GM19043 (cell line): ENCODE data around the gene MAGI1.

ENCODE experiments used
- ATAC-seq: cut with Tn5 transposase; IDR thresholded peaks from one replicate; pipeline ENCODE4 v1.9.1; 2021; ENCODE audit warnings: low read depth; ENCODE audit not compliant: unreplicated experiment

MAGI1 gene

GRCh38 chr3:65854606-65855304 lies 184.0 kb downstream of the MAGI1 start:
- no peak for ATAC-seq

DNA sequence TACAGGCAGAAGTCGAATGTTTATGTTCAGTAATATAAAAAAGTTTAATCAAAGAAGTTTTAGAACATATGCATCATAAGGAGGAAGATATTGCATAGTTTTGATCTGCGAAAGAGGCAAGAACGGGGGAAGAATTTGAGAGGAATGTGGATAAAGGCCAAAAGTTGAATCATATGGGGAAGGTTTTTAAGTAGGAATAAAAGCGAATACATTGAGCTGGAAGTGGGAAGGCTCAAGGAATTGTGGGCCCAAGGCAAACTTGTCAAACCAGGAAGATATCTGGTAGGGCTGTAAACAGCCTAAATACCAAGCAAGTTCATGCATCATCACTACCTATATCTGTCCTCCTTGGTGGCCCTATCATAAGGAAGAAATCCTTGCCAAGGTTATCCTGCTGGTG lies 186.9 kb downstream of the MAGI1 start:
- no peak for ATAC-seq

DNA sequence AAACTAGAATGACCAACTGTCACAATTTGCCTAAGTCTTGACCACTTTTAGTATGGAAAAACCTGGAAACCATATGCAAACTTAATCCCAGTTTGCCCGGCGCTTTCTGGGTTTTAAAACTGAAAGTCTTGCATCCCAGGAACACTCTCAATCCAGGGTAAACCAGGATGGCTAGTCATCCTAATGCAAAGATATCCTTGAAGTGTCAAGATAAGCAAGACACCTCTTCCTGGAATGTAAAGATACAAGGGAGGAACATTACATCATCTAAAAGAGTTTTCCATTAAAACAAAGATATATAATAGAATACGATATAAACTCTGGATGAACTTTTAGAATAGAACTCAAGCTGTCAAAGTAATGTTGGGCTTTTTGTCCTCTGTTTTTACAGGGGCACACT lies 188.5 kb downstream of the MAGI1 start:
- no peak for ATAC-seq

DNA sequence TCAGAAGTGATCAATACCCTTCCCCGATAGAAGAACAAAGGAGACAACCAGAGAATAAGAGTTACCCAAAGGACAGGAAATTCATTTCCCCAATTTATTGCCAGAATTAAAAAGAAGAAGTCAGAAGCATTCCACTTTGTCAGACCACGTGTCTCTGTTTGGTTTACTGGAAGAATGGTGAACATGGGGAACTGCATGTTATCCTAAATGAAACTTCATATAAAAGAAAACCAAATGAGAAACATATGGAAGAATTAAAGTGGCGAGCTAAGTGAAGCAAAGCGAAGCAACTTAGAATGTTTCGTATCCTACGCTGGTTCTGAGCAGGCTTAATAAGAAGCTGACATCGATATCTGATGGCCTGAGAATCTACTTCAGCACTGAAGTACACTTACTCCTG lies 190.7 kb downstream of the MAGI1 start:
- no peak for ATAC-seq

DNA sequence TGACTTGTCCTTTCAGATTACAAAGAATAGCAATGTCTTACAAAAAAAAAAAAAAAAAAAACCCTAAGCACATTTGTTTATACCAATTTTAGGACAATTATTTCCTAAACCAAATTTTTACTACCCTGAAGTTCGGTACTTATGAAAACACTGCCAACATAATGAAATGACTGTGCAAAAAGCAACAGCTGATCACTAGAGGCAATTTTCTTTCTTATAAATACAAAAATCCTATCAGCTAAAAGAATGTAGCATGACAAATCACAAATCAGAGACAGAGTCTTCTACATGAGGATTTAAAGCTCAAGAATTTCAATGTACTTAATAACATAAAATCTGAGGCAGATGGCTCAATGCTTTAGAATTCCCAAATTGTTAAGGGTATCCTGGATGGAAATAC lies 191.8 kb downstream of the MAGI1 start:
- ATAC-seq: no peak

- no peak for ATAC-seq
These were observed 194.3 kb downstream of the MAGI1 start for GRCh38 chr3:65844370-65844769.

GRCh38 chr3:65843732-65844131 lies 195.0 kb downstream of the MAGI1 start:
- no peak for ATAC-seq

DNA sequence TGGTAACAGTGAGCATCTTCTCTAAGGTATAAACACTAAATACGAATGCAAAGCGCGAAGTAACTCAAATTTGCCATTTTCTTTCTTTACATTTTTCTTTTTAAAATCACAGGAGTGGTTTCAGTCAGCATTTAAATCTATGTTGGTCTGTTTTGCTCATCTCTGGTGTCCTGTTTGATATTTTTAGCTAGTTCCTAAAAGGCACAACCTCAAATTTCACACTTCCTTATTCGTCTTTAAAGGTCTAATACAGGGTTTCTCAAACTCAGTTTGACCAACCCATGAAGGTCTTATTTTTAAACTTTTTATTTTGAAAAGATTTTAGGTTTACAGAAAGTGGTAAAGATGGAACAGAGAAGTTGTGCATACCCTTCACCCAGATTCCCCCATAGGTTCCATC lies 201.1 kb downstream of the MAGI1 start:
- no peak for ATAC-seq

DNA sequence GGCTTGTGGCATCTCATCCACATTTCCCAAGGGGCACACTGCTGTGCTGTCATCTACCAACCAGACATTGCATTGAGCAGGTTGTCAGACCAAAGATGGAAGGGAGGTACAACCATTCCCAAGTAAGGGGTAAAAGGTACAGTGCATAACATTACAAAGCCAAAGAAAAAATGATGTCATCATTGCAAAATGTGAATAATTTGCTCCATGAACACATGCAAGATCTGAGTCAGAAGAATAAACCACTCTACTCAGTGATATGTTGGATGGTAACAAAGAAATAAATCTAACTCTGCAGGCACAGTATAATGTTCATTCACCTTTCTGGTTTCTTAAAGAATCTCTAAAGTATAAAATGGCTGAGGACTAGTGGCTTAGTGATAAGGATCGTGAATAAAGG lies 202.7 kb downstream of the MAGI1 start:
- no peak for ATAC-seq

DNA sequence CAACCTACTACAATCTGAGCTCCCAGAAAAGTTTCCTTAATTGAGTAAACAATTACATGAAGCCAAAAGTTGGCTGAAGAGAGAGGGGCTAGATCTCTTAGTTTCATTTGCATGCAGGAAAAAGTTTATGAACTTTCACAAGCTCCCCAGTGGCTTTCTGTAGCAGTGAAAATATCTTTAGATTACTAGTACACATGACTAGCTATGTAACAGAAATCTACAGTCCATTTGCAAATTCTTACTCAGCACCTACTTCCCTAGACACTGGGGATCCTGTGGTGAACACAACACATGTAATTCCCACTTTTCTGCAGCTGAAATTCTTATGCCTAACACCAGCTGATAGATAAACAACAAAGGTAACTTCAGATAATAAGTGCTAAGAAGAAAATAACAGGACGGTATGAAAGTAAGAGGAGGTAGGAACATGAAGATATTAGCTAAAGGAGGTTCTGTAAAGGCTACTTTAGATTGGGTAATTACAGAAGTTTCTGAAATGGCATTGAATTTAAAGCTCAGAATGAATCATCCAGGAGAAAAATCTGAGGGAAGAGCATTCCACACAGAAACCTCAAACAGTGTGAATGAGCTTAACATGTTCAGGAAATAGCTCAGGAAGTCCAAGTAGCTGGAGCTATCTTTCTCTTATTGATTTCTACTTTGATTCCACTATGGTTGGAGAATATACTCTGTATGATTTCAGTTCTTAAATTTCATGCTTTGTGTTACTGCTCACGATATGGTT lies 204.8 kb downstream of the MAGI1 start:
- no peak for ATAC-seq

DNA sequence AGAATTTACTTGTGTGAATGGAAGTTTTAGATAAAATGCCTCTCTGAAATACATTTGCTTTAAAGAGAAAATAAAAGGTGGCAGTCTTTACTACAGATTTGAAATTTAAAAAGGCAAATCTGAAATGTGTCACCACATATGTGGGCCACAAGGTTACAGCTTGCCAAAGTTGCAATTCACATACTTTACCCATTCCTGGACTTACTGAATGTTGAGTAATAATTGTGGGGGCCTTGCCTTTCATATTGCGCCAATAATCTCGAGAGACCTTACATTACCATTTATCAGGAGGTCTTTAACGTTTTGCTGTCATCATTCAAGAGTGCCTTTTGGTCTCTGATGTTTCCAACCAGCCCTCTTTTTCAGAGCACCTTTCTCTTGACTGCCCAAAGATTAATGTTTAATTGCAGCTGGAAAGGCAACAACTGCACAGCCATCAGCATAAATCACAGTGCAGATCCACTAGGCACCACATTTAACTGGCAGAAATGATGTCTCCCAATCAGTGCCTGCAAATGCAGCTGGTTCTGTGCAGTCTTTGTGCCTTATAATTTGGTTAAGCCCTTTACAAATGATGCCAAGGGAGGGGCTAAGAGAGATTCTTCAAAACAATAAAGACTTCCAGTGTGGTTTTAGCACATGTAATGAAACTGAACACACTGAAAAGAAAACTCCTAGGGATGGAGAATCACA lies 206.8 kb downstream of the MAGI1 start:
- no peak for ATAC-seq

DNA sequence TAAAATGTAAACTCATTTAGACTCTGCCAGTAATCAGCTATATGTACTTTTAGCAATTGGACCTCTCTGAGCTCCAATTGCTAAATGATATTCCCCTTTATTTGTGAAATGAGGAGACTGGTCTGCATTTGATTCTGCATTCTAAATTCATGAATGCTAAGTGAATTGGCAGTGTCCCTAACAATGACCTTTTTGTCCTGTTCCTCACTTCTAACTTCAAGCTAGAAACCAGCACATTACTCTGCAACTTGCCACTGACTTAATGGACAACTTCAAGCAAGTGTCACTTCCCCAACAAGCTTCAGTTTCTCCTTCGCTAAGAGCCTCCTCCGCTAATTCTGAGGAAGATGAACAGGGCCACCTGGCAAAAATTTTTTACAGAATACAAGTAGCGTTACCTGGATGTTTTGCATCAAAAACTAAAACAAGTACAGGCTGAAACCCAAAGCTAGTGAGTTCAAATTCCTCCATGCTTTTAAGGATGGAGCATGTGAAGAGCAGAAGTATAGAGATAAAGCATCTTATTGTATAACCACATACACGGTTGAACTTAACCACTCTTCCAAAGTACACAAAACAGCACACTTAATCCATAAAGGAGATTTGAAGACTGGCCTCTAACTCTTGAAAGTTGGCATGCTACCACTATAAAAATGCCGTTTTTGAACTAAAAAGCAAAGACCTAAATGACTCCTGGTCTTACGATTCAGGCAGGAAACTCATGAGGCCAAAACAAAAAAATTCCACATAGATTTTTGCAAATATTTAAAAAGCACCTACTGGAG lies 207.6 kb downstream of the MAGI1 start:
- ATAC-seq: no peak

- no peak for ATAC-seq
These were observed 209.5 kb downstream of the MAGI1 start for GRCh38 chr3:65829228-65829627.

DNA sequence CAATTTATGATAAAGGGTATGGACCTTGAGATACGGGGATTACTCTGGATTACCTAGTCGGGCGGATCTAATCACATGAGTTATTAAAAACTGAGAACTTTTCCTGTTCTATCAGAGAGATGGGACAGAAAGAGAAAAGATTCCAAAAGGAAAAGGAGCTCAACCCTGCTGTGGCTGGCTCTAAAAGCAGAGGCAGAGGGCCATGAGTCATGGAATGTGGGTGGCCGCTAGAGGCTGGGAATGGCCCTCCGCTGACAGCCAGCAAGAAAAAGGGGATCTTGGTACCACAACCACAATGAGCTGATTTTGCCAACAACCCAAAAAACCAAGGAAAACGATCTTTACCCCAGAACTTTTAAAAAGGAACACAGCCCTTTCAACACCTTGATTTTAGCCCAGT lies 210.0 kb downstream of the MAGI1 start:
- no peak for ATAC-seq

DNA sequence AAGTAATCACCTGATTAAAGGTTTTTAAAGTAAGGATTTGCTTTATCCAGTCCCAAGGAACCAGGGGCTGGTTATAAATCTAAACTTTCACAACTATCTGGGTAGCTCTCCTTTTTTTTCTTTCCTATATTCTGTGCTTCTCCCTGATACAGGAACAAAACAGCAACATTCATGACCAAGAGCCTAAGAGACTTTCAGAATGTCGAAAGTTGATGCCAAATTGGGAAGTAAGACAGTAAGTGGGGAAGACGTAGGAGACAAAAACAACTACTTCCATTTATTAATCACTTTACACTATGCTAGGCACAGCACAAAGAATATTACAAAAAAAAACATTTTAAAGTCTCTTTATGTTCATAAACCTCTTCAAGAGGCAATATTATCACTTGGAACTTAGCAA lies 211.6 kb downstream of the MAGI1 start:
- ATAC-seq: no peak

GRCh38 chr3:65824166-65824565 lies 214.6 kb downstream of the MAGI1 start:
- no peak for ATAC-seq

DNA sequence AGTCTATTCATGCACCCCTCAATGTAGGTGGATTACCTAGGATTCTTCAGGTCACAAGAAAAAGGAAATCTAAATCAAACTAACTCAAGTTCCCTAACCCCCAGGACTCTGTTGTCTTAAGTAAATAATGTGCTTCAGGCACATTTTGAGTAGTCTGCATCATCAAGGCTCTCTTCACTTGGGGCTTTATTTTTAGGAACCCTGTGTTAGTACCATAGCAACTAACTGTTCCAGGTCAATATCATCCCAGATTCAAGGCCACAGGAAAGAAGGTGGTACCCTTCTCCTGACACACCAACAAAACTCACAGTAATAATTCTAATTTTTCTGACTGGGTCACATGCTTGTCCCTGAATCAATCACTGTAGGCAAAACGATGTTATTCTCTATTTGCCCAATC lies 218.1 kb downstream of the MAGI1 start:
- no peak for ATAC-seq

DNA sequence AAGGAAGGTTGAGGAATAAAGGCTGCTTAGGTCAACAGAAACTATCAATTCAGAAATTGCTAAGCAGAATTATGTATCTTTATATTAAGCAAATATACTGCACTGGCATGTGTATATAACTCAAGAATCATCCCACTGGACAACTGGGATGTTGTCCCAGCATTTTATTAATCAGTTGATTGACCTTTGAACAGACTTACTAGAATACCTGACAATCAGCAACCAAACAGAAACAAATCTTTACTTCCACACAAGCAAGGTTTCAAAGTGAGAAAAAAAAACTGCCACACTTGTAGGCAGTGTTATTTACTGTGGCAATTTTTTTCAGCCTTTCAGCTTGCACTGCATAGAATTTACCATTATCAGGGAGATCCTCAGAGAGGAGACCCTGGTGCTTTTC lies 218.8 kb downstream of the MAGI1 start:
- ATAC-seq: no peak

- ATAC-seq: no peak
These were observed 221.1 kb downstream of the MAGI1 start for GRCh38 chr3:65817553-65818126.

DNA sequence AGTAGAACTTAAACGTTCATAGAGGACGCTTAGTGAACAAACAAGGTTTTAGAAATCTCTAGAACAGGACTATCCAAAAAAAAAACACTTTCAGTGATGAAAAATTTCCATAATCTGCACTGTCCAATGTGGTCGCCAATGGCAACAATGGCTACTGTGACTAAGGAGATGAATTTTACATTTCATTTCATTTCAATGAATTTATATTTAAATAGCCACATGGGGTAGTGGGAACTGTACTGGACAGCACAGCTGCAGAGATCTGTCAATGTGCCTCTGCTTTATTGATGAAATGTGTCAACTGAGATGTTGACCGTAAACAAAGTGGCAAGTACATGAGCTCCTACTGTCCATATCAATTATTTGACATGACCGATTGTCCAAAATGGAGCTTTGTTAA lies 222.5 kb downstream of the MAGI1 start:
- ATAC-seq: no peak
